HEK293T (cell line): Measurements from ENCODE around the gene ZNFX1.

Experiments used
- CTBP1 ChIP-seq: fragments of 450-650 bp; IDR thresholded peaks from 2 replicates; pipeline ENCODE4 v1.6.1; 2016; ENCODE audit warnings: borderline replicate concordance
- FOXK2 ChIP-seq: fragments of 450-650 bp; IDR thresholded peaks from 2 replicates; pipeline ENCODE4 v1.6.1; 2016; ENCODE audit warnings: mild to moderate bottlenecking
- FOXM1 ChIP-seq: fragments of 450-650 bp; IDR thresholded peaks from 2 replicates; pipeline ENCODE4 v1.6.1; 2017; ENCODE audit warnings: mild to moderate bottlenecking, borderline replicate concordance
- HDGF ChIP-seq: fragments of 450-650 bp; IDR thresholded peaks from 2 replicates; pipeline ENCODE4 v1.6.1; 2017; ENCODE audit warnings: antibody characterized with exemption, borderline replicate concordance
- NFRKB ChIP-seq: fragments of 450-650 bp; IDR thresholded peaks from 2 replicates; pipeline ENCODE4 v1.6.1; 2016; ENCODE audit warnings: mild to moderate bottlenecking, moderate library complexity
- SUZ12 ChIP-seq: fragments of 450-650 bp; IDR thresholded peaks from 2 replicates; pipeline ENCODE4 v1.6.1; 2016; ENCODE audit warnings: mild to moderate bottlenecking
- ZNF384 ChIP-seq: fragments of 450-650 bp; IDR thresholded peaks from 2 replicates; pipeline ENCODE4 v1.6.1; 2016

DNA sequence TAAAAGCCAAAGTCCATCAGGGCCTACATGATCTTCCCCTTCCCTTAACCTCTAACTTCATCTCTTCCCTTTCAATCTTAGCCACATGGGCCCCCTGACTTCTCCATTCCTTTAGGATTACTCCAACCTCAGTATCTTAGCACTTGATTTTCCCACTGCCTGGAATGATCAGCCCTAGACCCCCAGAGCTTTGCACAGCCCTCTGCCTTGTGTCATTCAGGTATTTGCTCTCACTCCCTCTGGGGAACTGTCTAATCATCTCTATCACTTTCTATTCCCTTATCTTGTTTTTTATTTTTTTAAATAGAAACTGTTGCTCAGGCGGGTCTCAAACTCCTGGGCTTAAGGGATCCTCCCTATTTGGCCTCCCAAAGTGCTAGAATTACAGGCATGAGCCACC is 13.3 kb upstream of the ZNFX1 start:
- TF ChIP-seq FOXM1 (no peak), HDGF (no peak), SUZ12 (no peak), ZNF384 (no peak), CTBP1 (no peak), NFRKB (no peak), FOXK2 (no peak)
